Endothelial cell of coronary artery (primary cell): Measurements from ENCODE around the gene NISCH. TPM values are rescaled to one million over a fixed set of nuclear protein-coding genes. Genes with fewer than 3 reads are reported as not detected.

Experiments
- total RNA-seq: library from RNA; depleted of rRNA; stranded (reverse); fragments of >200 nt; gene quantifications from 2 replicates; pipeline ENCODE4 v1.2.3, GENCODE V29; 2014

The NISCH gene
- 75.7 and 110 TPM in 2 replicates for total RNA-seq

GRCh38 chr3:52455283-52456168 is at the start of gene NISCH:
Gene NISCH (plus strand): TSS chr3:52455604. CDS start chr3:52455642, 38 bp downstream.

GRCh38 chr3:52444860-52445793 is 10.3 kb upstream of the NISCH start, which contains the start of gene SEMA3G:
Gene SEMA3G (minus strand): TSS chr3:52445103. CDS start chr3:52445027, 76 bp downstream.

GRCh38 chr3:52453496-52454249 is 1.7 kb upstream of the NISCH start, which contains the start of gene TNNC1:
Gene TNNC1 (minus strand): TSS chr3:52454041. CDS start chr3:52454015, 26 bp downstream.

GRCh38 chr3:52494886-52495495 is 39.6 kb downstream of the NISCH start, which contains the start of gene STAB1:
Gene STAB1 (plus strand): TSS chr3:52495338. CDS start chr3:52495414, 76 bp downstream.

GRCh38 chr3:52533623-52534280 is 78.3 kb downstream of the NISCH start, which contains the start of gene NT5DC2:
Gene NT5DC2 (minus strand): TSS chr3:52533857. CDS start chr3:52533737, 120 bp downstream.

GRCh38 chr3:52536369-52537164 is 81.2 kb downstream of the NISCH start, which contains the start of gene UQCC5:
Gene UQCC5 (plus strand): TSS chr3:52536605. CDS start chr3:52536756, 151 bp downstream.

Other genes starting within 250 kb of the NISCH start
- not detected in 2 replicates for gene TLR9, start 230.0 kb upstream of the NISCH start, total RNA-seq
- gene TWF2, start 216.4 kb upstream of the NISCH start, total RNA-seq, result 114 and 139 TPM in 2 replicates
- gene PPM1M, start 209.8 kb upstream of the NISCH start, total RNA-seq, result 9.2 and 14.9 TPM in 2 replicates
- gene WDR82, start 177.0 kb upstream of the NISCH start, total RNA-seq, result 70.3 and 83.1 TPM in 2 replicates
- gene GLYCTK, start 167.8 kb upstream of the NISCH start, total RNA-seq, result 11.0 and 21.1 TPM in 2 replicates
- 1.8 and 5.2 TPM in 2 replicates for gene DNAH1, start 139.3 kb upstream of the NISCH start, total RNA-seq
- 67.0 and 70.7 TPM in 2 replicates for gene BAP1, start 45.6 kb upstream of the NISCH start, total RNA-seq
- gene PHF7, start 44.9 kb upstream of the NISCH start, total RNA-seq, result 2.3 and 3.2 TPM in 2 replicates
- 27.2 and 32.0 TPM in 2 replicates for gene SEMA3G, start 10.5 kb upstream of the NISCH start, total RNA-seq
- 0.18 and 0.19 TPM in 2 replicates for gene TNNC1, start 1.6 kb upstream of the NISCH start, total RNA-seq
- gene STAB1, start 39.7 kb downstream of the NISCH start, total RNA-seq, result 218 and 278 TPM in 2 replicates
- gene NT5DC2, start 78.3 kb downstream of the NISCH start, total RNA-seq, result 61.9 and 80.4 TPM in 2 replicates
- gene UQCC5, start 81.0 kb downstream of the NISCH start, total RNA-seq, result 7.3 and 11.6 TPM in 2 replicates
- gene PBRM1, start 230.3 kb downstream of the NISCH start, total RNA-seq, result 50.8 and 60.8 TPM in 2 replicates
- 121 and 123 TPM in 2 replicates for gene GNL3, start 230.4 kb downstream of the NISCH start, total RNA-seq